GM12875 (cell line): ENCODE data around the gene ZFAND2A.

Experiments used
- H3K4me3 ChIP-seq: one replicate; pipeline ENCODE4 v1.5.1; 2011; ENCODE audit warnings: low read depth, low read length, control low read depth
- TF ChIP-seq, protein P1 (sequence below): IDR thresholded peaks from 2 replicates; pipeline ENCODE4 v1.5.1; 2011; ENCODE audit warnings: low read depth, mild to moderate bottlenecking, control low read depth, inconsistent platforms, low read length, moderate library complexity, borderline replicate concordance; ENCODE audit not compliant: insufficient read depth

ZFAND2A gene

DNA sequence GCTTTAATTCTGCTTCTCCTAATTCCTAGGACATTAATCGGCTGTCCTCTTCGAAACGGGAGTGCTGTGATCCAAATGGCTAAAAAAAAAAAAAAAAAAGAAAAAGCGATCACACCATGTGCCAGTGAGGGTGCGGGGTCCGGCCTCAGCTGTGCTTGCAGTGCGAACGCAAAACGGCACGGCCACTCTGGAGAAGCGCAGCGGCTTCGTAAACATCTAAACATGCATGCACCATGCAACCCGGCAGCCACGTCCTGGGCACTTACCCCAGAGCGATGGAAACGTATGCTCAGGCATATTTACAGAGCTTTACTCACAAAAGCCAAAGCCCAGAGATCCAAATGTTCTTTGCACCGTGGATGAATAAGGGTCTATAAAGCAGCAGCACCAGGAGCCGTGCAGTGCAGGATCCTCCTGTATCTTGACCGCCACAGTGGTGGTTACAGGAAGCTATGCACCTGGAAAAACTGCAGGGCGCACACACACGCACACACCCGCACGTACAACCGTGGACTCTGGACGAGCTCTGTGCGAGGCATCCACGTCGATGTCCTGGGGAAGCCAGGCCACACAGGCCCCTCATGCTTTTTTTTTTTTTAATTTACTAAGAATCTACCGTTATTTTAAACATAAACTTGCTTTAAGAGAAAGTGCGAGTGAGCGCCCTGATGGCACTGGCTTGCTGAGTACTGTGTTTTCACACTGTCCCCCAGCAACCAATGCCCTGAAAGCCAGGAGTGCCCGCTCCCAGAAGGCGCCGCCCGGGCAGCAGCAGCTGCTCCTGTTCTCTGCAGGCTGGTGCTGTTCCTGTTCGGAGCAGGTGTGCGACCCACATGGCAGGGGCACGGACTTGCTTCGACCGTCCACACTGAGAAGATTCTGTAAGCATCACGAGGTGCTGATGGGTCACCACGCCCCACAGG is 47.1 kb downstream of the ZFAND2A start:
- no peak overlapping the region for H3K4me3 ChIP-seq
- TF ChIP-seq, protein P1, sequence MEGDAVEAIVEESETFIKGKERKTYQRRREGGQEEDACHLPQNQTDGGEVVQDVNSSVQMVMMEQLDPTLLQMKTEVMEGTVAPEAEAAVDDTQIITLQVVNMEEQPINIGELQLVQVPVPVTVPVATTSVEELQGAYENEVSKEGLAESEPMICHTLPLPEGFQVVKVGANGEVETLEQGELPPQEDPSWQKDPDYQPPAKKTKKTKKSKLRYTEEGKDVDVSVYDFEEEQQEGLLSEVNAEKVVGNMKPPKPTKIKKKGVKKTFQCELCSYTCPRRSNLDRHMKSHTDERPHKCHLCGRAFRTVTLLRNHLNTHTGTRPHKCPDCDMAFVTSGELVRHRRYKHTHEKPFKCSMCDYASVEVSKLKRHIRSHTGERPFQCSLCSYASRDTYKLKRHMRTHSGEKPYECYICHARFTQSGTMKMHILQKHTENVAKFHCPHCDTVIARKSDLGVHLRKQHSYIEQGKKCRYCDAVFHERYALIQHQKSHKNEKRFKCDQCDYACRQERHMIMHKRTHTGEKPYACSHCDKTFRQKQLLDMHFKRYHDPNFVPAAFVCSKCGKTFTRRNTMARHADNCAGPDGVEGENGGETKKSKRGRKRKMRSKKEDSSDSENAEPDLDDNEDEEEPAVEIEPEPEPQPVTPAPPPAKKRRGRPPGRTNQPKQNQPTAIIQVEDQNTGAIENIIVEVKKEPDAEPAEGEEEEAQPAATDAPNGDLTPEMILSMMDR, result no peak

DNA sequence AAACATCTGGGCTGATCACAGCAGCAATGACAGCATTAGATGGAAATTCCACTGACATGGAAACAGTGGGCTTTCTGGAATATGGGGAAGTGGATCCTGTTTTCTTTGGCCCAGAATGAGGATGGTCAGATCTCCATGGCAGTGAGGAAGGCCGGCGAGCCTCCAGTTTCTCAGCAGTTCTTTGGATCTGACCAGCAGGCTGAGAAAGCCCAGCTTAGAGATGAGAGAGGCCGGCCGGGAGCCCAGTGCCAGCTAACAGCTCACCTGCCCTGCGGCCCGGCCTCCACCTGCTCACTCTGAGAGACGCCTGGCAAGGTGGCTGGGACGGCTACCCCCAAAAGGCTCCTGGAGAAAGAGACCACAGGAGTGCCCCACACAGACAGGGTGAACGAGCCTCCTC is 47.9 kb downstream of the ZFAND2A start:
- TF ChIP-seq, protein P1, result no peak
- no peak overlapping the region for H3K4me3 ChIP-seq

DNA sequence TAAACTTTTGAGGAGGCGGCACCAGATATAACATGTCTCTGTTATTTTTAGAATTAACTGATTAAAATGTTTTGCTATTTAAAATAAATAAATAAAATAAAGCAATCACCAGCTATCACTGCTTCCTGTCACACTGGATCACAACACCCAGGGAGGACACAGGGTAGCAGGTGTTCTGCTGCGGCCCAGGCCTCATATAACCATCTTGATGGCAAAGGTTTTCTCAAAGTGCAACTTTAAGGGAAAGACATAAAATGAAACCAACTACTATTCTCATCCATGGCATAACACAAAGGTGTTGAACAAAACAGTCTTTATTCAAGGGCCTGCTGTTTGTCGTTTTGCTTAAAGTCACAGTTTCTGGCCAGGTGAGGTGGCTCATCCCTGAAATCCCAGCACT is 48.8 kb downstream of the ZFAND2A start:
- TF ChIP-seq, protein P1, result no peak
- no peak overlapping the region for H3K4me3 ChIP-seq

DNA sequence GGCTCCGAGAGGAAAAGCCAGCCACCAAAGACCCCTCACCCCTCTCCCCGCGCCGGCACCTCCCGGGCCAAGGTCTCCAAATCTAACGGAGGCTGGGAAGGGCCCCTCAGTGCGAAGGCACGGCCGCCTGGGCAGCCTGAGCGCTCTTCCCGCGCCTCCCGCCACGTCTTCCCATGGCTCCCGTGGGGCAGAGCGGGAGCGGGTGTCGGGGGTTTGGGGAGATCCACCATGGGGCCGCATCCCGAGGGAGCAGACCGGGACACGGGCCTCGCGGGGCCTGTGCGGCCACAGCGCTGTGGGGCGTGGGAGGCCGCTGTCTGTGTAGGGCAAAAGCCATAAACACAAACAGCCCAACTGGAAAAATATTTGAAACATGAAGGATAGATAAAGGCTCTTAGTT is 49.6 kb downstream of the ZFAND2A start:
- TF ChIP-seq, protein P1, result no peak
- no peak overlapping the region for H3K4me3 ChIP-seq

DNA sequence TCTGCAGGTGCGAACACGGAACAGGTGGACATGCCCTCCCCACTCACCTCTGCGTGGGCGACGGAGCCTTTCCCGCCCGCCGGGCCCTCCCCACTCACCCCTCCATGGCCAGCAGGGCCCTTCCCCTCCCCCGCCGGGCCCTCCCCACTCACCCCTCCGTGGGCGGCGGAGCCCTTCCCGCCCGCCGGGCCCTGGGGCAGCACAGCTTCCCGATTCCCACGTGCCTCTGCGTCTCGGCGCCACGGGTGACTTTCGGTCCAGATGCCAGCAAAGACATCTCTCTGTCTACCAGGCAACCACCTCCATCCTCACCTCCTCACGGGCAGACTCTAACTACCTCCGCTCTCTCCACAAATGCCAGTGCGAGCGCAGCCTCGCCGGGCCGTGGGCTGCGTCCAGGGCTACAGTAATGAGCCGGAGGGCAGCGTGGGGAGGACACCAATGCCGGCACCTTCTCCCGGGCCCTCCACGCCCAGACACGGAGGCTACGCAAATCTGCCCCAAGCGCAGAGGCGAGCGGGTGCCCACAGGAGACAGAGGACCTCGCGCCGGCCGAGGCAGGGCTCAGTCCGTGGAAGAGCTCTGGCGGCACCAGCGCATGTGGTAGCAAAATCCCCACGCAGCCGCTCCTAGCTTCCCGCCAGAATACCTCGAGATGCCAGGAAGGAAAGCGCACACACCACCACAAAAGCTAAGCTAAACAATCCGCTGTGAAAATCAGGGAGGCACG is 50.2 kb downstream of the ZFAND2A start:
- no peak overlapping the region for H3K4me3 ChIP-seq
- TF ChIP-seq, protein P1, result no peak

DNA sequence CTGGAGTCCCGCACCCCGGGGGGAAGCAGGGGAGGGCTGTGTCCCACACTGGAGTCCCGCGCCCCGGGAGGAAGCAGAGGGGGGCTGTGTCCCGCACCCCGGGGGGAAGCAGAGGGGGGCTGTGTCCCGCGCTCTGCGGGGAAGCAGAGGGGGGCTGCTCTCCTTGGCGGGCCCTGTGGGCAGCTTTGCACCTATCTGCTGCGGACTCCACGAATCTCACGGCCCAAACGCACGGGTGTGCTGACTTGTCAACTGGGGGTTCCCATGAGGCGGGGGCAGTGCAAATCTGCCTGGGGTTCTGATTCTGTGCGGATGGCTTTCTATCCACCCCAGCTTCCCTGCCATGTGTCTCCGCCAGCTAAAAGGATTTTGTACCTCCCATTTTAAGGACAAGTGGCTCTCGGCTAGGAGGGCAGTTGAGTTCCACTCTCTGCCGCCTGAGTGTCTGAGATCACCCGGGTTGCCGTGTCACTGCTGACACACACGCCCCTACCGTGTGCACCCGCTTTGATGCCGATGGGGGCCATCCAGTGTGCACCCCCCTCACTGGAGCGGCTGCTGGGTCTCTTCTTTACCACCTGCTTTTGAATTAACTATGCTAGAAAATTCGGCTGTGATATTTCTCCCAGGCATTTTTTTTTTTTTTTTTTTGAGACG is 51.6 kb downstream of the ZFAND2A start:
- TF ChIP-seq, protein P1, result no peak
- no peak overlapping the region for H3K4me3 ChIP-seq
